Common myeloid progenitor, CD34-positive (primary cell): Measurements from ENCODE around the gene DOCK6.

ENCODE experiments used
- CTCF ChIA-PET: fragments of 350-600 bp; sonication (Branson Sonifier 250); formaldehyde crosslinking; loops from one replicate; lab custom pipeline; 2021; ENCODE audit warnings: antibody characterized with exemption; lab: Charles Lee
- POLR2A ChIA-PET: fragments of 350-600 bp; sonication (Branson Sonifier 250); formaldehyde crosslinking; loops from one replicate; lab custom pipeline; 2021; ENCODE audit warnings: antibody characterized with exemption; lab: Charles Lee
- DNase-seq, 3 donors: peaks; one replicate each; pipeline versions ENCODE4 v3.0.0 to v3.0.0-alpha.2; 2013
- H3K27ac ChIP-seq, 2 experiments: 1 replicate in 1 of 2; 2 replicates in 1 of 2; pipeline ENCODE4 v1.7.0; 2013; ENCODE audit warnings: inconsistent platforms in 2 of 2, low read length in 2 of 2, mild to moderate bottlenecking in 2 of 2, low read depth in 1 of 2, moderate library complexity in 1 of 2; ENCODE audit not compliant: severe bottlenecking in 2 of 2, insufficient read depth in 1 of 2, poor library complexity in 1 of 2
- H3K27me3 ChIP-seq, 5 experiments: replicated peaks in 2 of 5; 1 replicate in 3 of 5; 2 replicates in 2 of 5; pipeline versions ENCODE4 v1.6.1 to v1.7.0; 2013; ENCODE audit warnings: low read length in 4 of 5, mild to moderate bottlenecking in 2 of 5, moderate library complexity in 2 of 5, inconsistent platforms in 1 of 5; ENCODE audit not compliant: insufficient read depth in 5 of 5, control insufficient read depth in 4 of 5
- H3K36me3 ChIP-seq, 4 experiments: 1 replicate in 2 of 4; 2 replicates in 2 of 4; pipeline versions ENCODE4 v1.6.1 to v1.7.0; 2013; ENCODE audit warnings: low read length in 3 of 4, control low read depth in 1 of 4, mild to moderate bottlenecking in 1 of 4; ENCODE audit not compliant: control insufficient read depth in 4 of 4, insufficient read depth in 4 of 4
- H3K4me1 ChIP-seq, 4 experiments: 1 replicate in 3 of 4; 2 replicates in 1 of 4; pipeline versions ENCODE4 v1.6.1 to v1.7.1; 2013; ENCODE audit warnings: low read length in 3 of 4, mild to moderate bottlenecking in 3 of 4, control low read depth in 1 of 4, inconsistent platforms in 1 of 4, moderate library complexity in 1 of 4; ENCODE audit not compliant: control insufficient read depth in 4 of 4, insufficient read depth in 4 of 4; ENCODE audit errors: control extremely low read depth in 1 of 4
- H3K4me3 ChIP-seq, 7 experiments: 1 replicate in 4 of 7; 2 replicates in 3 of 7; pipeline versions ENCODE4 v1.5.1 to v1.7.0; 2013; ENCODE audit warnings: mild to moderate bottlenecking in 7 of 7, low read length in 6 of 7, moderate library complexity in 6 of 7, inconsistent platforms in 2 of 7, low read depth in 2 of 7, control low read depth in 1 of 7; ENCODE audit not compliant: insufficient read depth in 4 of 7, control insufficient read depth in 1 of 7; ENCODE audit errors: extremely low read depth in 1 of 7
- H3K9me3 ChIP-seq, 5 experiments: 1 replicate in 4 of 5; 2 replicates in 1 of 5; pipeline versions ENCODE4 v1.6.1 to v1.7.1; 2013; ENCODE audit warnings: low read length in 4 of 5, mild to moderate bottlenecking in 2 of 5, inconsistent platforms in 1 of 5, low read depth in 1 of 5, moderate library complexity in 1 of 5; ENCODE audit not compliant: control insufficient read depth in 4 of 5, insufficient read depth in 2 of 5; ENCODE audit errors: control extremely low read depth in 1 of 5
- WGBS: methylation state at CpG from one replicate; pipeline ENCODE4 v1.1.5; 2013; ENCODE audit not compliant: insufficient coverage; 5-methylcytosine and 5-hydroxymethylcytosine counted together

DOCK6 gene

GRCh38 chr19:11237321-11237720, 25.0 kb downstream of the DOCK6 start:
- H3K4me3 ChIP-seq = no peak overlapping the region
- 94% methylated on average over 10 of the region's 15 CpGs for WGBS
- no peaks in the 10 kb centered on the region for H3K36me3 ChIP-seq
- no peaks in the 10 kb centered on the region for H3K4me1 ChIP-seq
- no peaks in the 10 kb centered on the region for H3K27me3 ChIP-seq
- POLR2A ChIA-PET = no interaction called here
- peaks cover 0 to 10% (median 4%) of the 10 kb centered on the region in 5 experiments for H3K9me3 ChIP-seq
- no peak overlapping the region for H3K27ac ChIP-seq
- CTCF ChIA-PET = interaction anchor here (0.7 to 1.0 kb wide), 2 partner anchors 9 to 11 kb away, joined by 3 to 4 read pairs; no protein-coding TSS in a partner anchor
- no peak for DNase-seq

- Histone ChIP-seq H3K27me3 (no peaks in the 10 kb centered on the region), H3K36me3 (no peaks in the 10 kb centered on the region), H3K9me3 (peaks cover 0 to 10% (median 4%) of the 10 kb centered on the region in 5 experiments), H3K4me3 (no peak overlapping the region), H3K27ac (no peak overlapping the region), H3K4me1 (no peaks in the 10 kb centered on the region)
- 94% methylated on average over 30 of the region's 31 CpGs for WGBS
- POLR2A ChIA-PET = no interaction called here
- DNase-seq = no peak
- CTCF ChIA-PET = interaction anchor here (0.7 to 1.0 kb wide), 2 partner anchors 8 to 11 kb away, joined by 3 to 4 read pairs; no protein-coding TSS in a partner anchor
These were observed 25.7 kb downstream of the DOCK6 start for GRCh38 chr19:11236324-11237301.

- H3K27ac ChIP-seq = no peak overlapping the region
- no peaks in the 10 kb centered on the region for H3K36me3 ChIP-seq
- H3K9me3 ChIP-seq = peaks cover 0 to 9% (median 4%) of the 10 kb centered on the region in 5 experiments
- peak in 1 of 3 donors; percentile 26 for DNase-seq
- H3K27me3 ChIP-seq = peaks cover 0 to 3% (median 0%) of the 10 kb centered on the region in 5 experiments
- ChIA-PET CTCF (interaction anchor here (1.2 kb wide), 1 partner anchor 9 kb away, joined by 3 read pairs; no protein-coding TSS in a partner anchor), POLR2A (no interaction called here)
- H3K4me3 ChIP-seq = no peak overlapping the region
- H3K4me1 ChIP-seq = no peaks in the 10 kb centered on the region
- 96% methylated on average over 4 of the region's 5 CpGs for WGBS
These were observed 27.7 kb downstream of the DOCK6 start for GRCh38 chr19:11234486-11235075.

GRCh38 chr19:11233073-11233472, 29.3 kb downstream of the DOCK6 start:
- POLR2A ChIA-PET = no interaction called here
- Histone ChIP-seq H3K4me3 (no peak overlapping the region), H3K36me3 (no peaks in the 10 kb centered on the region), H3K4me1 (no peaks in the 10 kb centered on the region), H3K27me3 (peaks cover 0 to 3% (median 0%) of the 10 kb centered on the region in 5 experiments), H3K27ac (no peak overlapping the region), H3K9me3 (no peaks in the 10 kb centered on the region)
- no peak for DNase-seq
- CTCF ChIA-PET = interaction anchor here (1.4 kb wide), 1 partner anchor 9 kb away, joined by 4 read pairs; no protein-coding TSS in a partner anchor
- WGBS = 90% methylated on average over 13 of the region's 15 CpGs

GRCh38 chr19:11232555-11232954, 29.8 kb downstream of the DOCK6 start:
- ChIA-PET CTCF (interaction anchor here (1.4 kb wide), 1 partner anchor 10 kb away, joined by 4 read pairs; no protein-coding TSS in a partner anchor), POLR2A (no interaction called here)
- WGBS = 100% methylated on average over 2 of the region's 4 CpGs
- no peak for DNase-seq
- peaks cover 0 to 3% (median 0%) of the 10 kb centered on the region in 5 experiments for H3K27me3 ChIP-seq
- no peaks in the 10 kb centered on the region for H3K4me1 ChIP-seq
- H3K4me3 ChIP-seq = no peak overlapping the region
- no peak overlapping the region for H3K27ac ChIP-seq
- no peaks in the 10 kb centered on the region for H3K36me3 ChIP-seq
- H3K9me3 ChIP-seq = no peaks in the 10 kb centered on the region

- ChIA-PET POLR2A (no interaction called here), CTCF (interaction anchor here (0.9 to 1.0 kb wide), 3 partner anchors 9 to 15 kb away, joined by 3 read pairs; partner anchors contain the start of gene ANGPTL8)
- Histone ChIP-seq H3K4me3 (no peak overlapping the region), H3K36me3 (no peaks in the 10 kb centered on the region), H3K27ac (no peak overlapping the region), H3K4me1 (peaks cover 0 to 4% (median 0%) of the 10 kb centered on the region in 4 experiments), H3K27me3 (peaks cover 0 to 3% (median 0%) of the 10 kb centered on the region in 5 experiments), H3K9me3 (no peaks in the 10 kb centered on the region)
- 95% methylated on average over 6 of the region's 7 CpGs for WGBS
- DNase-seq = no peak
These were observed 31.5 kb downstream of the DOCK6 start for GRCh38 chr19:11230621-11231386.
